Panc1 (cell line): ENCODE results near the gene EHBP1L1. TPM values are rescaled to one million over a fixed set of nuclear protein-coding genes. Genes with fewer than 3 reads are reported as not detected.

Experiments
- ATAC-seq: fragments of 200-7000 bp; cut with Tn5 transposase; 2 replicates; pipeline ENCODE4 v1.9.1; 2020; ENCODE audit warnings: mild to moderate bottlenecking, moderate library complexity
- BruUV-seq: library from RNA; stranded (reverse); fragments of 400-500 nt; replicated peaks from 2 replicates; lab custom pipeline; 2021; lab: Mats Ljungman, UMichigan
- CTCF ChIA-PET: fragments of 300-600 bp; sonication (Branson Sonifier 250); formaldehyde crosslinking; loops from one replicate; lab custom pipeline; 2022; ENCODE audit warnings: antibody characterized with exemption; lab: Charles Lee
- POLR2A ChIA-PET: fragments of 300-600 bp; sonication (Branson Sonifier 250); formaldehyde crosslinking; loops from one replicate; lab custom pipeline; 2022; ENCODE audit warnings: antibody characterized with exemption; lab: Charles Lee
- DNase-seq: peaks from one replicate; pipeline ENCODE4 v3.0.0-alpha.2; 2010; ENCODE audit warnings: low read depth, low spot score
- H3K27ac ChIP-seq: 2 replicates; pipeline ENCODE4 v1.5.1; 2011; ENCODE audit warnings: mild to moderate bottlenecking, low read length, inconsistent platforms
- H3K27me3 ChIP-seq: fragments of 200-500 bp; sonication (Bioruptor generic); 2 replicates; pipeline ENCODE4 v1.6.0; 2014; ENCODE audit warnings: low read length, inconsistent platforms; ENCODE audit not compliant: control insufficient read depth, insufficient read depth
- H3K36me3 ChIP-seq: fragments of 200-500 bp; sonication (Bioruptor generic); 2 replicates; pipeline ENCODE4 v1.5.1; 2014; ENCODE audit warnings: inconsistent platforms, mild to moderate bottlenecking, low read length, moderate library complexity; ENCODE audit not compliant: control insufficient read depth, insufficient read depth
- H3K4me1 ChIP-seq: 2 replicates; pipeline ENCODE4 v1.5.1; 2011; ENCODE audit warnings: inconsistent platforms, mild to moderate bottlenecking, low read length, moderate library complexity; ENCODE audit not compliant: control insufficient read depth, insufficient read depth
- H3K4me3 ChIP-seq, 2 experiments: 2 replicates each; pipeline ENCODE4 v1.5.1; 2011 to 2012; ENCODE audit warnings: low read depth in 2 of 2, low read length in 2 of 2, mild to moderate bottlenecking in 2 of 2, inconsistent platforms in 1 of 2, moderate library complexity in 1 of 2
- H3K9me3 ChIP-seq: fragments of 200-500 bp; sonication (Bioruptor generic); 2 replicates; pipeline ENCODE4 v1.5.1; 2014; ENCODE audit warnings: low read depth, mild to moderate bottlenecking, inconsistent platforms, low read length, moderate library complexity; ENCODE audit not compliant: control insufficient read depth, insufficient read depth
- POLR2AphosphoS5 ChIP-seq: IDR thresholded peaks from 2 replicates; pipeline ENCODE4 v1.6.1; 2012; ENCODE audit warnings: mild to moderate bottlenecking, low read depth, low read length, moderate library complexity
- SIN3A ChIP-seq: IDR thresholded peaks from 2 replicates; pipeline ENCODE4 v1.6.1; 2012; ENCODE audit warnings: low read depth, mild to moderate bottlenecking, low read length, moderate library complexity, borderline replicate concordance; ENCODE audit not compliant: insufficient read depth
- TCF7L2 ChIP-seq: IDR thresholded peaks from 2 replicates; pipeline ENCODE4 v1.6.1; 2011; ENCODE audit warnings: mild to moderate bottlenecking, low read depth, low read length, inconsistent platforms
- in situ Hi-C: cut with HindIII; loops from 2 replicates; pipeline ENCODE4 v1.10.0; 2016; ENCODE audit warnings: low sequenced_read_pairs, low pct_unique_long_range_greater_than_20kb
- intact Hi-C: fragments of 100-400 bp; cut with micrococcal nuclease; formaldehyde crosslinking; loops from one replicate; pipeline ENCODE4 v1.10.0; 2022; ENCODE audit not compliant: unreplicated experiment
- total RNA-seq: library from RNA; stranded (reverse); gene quantifications from one replicate; pipeline ENCODE4 v1.2.1, GENCODE V29; 2021; ENCODE audit not compliant: unreplicated experiment
- TF ChIP-seq, protein P1 (sequence below), 2 experiments: IDR thresholded peaks; 2 replicates each; pipeline ENCODE4 v1.6.1; 2011 to 2012; ENCODE audit warnings: low read depth in 2 of 2, control low read depth in 1 of 2, low read length in 1 of 2, mild to moderate bottlenecking in 1 of 2, moderate library complexity in 1 of 2; ENCODE audit not compliant: insufficient read depth in 1 of 2
- TF ChIP-seq, protein P2 (sequence below): fragments of 450-650 bp; IDR thresholded peaks from 2 replicates; pipeline ENCODE4 v1.5.1; 2017; ENCODE audit warnings: mild to moderate bottlenecking

Gene EHBP1L1
- total RNA-seq, 1 experiment from 2014 or later: 108 TPM

DNA sequence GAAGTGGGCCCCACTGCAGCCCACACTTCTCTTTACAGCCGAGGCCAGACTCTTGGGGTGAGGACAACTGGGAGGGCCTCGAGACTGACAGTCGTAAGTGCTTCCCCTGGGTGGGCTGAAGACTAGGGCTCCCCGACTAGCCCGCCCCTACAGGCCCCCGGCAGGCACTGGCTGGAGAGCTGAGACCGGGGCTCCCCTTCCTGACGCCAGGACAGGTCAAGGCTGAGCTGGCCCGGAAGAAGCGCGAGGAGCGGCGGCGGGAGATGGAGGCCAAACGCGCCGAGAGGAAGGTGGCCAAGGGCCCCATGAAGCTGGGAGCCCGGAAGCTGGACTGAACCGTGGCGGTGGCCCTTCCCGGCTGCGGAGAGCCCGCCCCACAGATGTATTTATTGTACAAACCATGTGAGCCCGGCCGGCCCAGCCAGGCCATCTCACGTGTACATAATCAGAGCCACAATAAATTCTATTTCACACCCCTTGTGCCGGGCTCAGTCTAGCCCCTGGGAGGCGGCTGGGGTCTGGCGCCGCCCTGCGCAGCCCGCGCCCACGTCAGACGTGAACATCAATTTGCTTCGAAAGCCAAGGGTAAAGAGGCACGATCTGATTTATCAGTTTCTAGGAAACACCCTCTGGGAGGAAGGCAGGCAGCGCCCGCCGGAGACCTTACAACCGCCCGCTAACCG, 37.5 kb upstream of the EHBP1L1 start:
- Histone ChIP-seq H3K27me3 (no peaks in the 10 kb centered on the region), H3K4me1 (peaks cover 18% of the 10 kb centered on the region), H3K27ac (no peak overlapping the region), H3K4me3 (no peak overlapping the region), H3K36me3 (peaks cover 2% of the 10 kb centered on the region; the same call in 1 of the 2 replicates), H3K9me3 (no peaks in the 10 kb centered on the region)
- ChIA-PET POLR2A (no interaction called here), CTCF (no interaction called here)
- intact Hi-C loops: no loop called here
- DNase-seq: no peak
- in situ Hi-C loops: no loop called here
- TF ChIP-seq TCF7L2 (no peak), POLR2AphosphoS5 (no peak), SIN3A (no peak)
- TF ChIP-seq, protein P1, sequence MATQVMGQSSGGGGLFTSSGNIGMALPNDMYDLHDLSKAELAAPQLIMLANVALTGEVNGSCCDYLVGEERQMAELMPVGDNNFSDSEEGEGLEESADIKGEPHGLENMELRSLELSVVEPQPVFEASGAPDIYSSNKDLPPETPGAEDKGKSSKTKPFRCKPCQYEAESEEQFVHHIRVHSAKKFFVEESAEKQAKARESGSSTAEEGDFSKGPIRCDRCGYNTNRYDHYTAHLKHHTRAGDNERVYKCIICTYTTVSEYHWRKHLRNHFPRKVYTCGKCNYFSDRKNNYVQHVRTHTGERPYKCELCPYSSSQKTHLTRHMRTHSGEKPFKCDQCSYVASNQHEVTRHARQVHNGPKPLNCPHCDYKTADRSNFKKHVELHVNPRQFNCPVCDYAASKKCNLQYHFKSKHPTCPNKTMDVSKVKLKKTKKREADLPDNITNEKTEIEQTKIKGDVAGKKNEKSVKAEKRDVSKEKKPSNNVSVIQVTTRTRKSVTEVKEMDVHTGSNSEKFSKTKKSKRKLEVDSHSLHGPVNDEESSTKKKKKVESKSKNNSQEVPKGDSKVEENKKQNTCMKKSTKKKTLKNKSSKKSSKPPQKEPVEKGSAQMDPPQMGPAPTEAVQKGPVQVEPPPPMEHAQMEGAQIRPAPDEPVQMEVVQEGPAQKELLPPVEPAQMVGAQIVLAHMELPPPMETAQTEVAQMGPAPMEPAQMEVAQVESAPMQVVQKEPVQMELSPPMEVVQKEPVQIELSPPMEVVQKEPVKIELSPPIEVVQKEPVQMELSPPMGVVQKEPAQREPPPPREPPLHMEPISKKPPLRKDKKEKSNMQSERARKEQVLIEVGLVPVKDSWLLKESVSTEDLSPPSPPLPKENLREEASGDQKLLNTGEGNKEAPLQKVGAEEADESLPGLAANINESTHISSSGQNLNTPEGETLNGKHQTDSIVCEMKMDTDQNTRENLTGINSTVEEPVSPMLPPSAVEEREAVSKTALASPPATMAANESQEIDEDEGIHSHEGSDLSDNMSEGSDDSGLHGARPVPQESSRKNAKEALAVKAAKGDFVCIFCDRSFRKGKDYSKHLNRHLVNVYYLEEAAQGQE (IDR thresholded peaks at IDR 0.05; ENCODE audit: insufficient read depth in 1 of 2, low read depth in 2 of 2, low read length in 1 of 2): no peak
- TF ChIP-seq, protein P2, sequence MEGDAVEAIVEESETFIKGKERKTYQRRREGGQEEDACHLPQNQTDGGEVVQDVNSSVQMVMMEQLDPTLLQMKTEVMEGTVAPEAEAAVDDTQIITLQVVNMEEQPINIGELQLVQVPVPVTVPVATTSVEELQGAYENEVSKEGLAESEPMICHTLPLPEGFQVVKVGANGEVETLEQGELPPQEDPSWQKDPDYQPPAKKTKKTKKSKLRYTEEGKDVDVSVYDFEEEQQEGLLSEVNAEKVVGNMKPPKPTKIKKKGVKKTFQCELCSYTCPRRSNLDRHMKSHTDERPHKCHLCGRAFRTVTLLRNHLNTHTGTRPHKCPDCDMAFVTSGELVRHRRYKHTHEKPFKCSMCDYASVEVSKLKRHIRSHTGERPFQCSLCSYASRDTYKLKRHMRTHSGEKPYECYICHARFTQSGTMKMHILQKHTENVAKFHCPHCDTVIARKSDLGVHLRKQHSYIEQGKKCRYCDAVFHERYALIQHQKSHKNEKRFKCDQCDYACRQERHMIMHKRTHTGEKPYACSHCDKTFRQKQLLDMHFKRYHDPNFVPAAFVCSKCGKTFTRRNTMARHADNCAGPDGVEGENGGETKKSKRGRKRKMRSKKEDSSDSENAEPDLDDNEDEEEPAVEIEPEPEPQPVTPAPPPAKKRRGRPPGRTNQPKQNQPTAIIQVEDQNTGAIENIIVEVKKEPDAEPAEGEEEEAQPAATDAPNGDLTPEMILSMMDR: no peak
- ATAC-seq: no peak
- BruUV-seq: TSS peak; percentile 56

DNA sequence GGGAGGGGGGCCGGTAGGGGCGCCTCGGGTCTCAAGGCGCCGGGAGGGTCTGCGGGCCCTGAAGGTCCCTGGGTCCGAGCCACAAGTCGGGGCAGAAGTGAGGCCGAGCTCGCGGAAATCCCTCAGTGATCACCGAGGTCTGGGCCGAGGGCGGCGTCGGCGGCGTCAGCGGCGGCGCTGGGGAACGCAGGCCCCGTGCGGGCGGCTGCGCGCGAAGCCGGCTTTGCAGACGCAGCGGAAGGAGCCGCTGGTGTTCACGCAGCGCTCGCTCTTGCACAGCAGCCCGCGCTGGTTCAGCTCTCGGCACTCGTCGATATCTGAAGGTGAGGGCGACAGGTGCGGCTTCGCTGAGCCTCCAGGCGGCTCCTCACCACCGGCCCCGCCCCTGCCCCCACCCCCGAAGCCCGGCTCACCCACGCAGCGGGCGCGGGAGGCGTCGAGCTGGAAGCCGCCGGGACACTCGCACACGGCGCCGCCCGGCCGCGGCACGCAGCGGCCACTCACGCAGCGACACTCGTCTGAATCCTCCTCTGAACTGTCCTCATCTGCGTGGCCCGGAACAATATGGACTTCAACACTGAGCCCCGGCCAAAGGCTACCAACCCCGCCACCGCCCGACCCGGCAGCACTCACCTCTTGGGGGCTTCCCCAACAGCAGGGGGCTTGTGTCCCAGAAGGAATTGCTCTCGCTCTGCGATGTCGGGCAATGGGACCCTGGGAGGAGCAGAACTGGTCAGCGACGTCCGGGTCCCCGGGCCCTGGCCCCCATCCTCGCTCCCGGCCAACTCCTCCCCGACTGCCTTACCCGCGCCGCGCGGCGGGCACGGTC, 36.7 kb upstream of the EHBP1L1 start:
- H3K4me3 ChIP-seq: peak overlapping the region in 1 of 2 experiments; percentile 64; a peak in 3 of 4 replicates

More for the DNA sequence above, 36.7 kb upstream of the EHBP1L1 start:
- in situ Hi-C loops (no loop called here), intact Hi-C loops (no loop called here)
- Histone ChIP-seq H3K9me3 (no peaks in the 10 kb centered on the region), H3K27me3 (no peaks in the 10 kb centered on the region), H3K4me1 (peaks cover 18% of the 10 kb centered on the region), H3K27ac (no peak overlapping the region), H3K36me3 (peaks cover 2% of the 10 kb centered on the region; the same call in 1 of the 2 replicates)
- no peak for TF ChIP-seq TCF7L2
- TF ChIP-seq POLR2AphosphoS5: no peak; the same call in 1 of the 2 replicates
- TF ChIP-seq, protein P1 (IDR thresholded peaks at IDR 0.05; ENCODE audit: insufficient read depth in 1 of 2, low read depth in 2 of 2, low read length in 1 of 2): no peak
- no peak; the same call in 1 of the 2 replicates for TF ChIP-seq SIN3A
- TF ChIP-seq, protein P2: no peak
- ChIA-PET POLR2A (no interaction called here), CTCF (interaction anchor here (0.7 to 2.4 kb wide), 2 partner anchors 10 to 13 kb away, joined by 3 to 22 read pairs; no protein-coding TSS in a partner anchor)
- DNase-seq (no peak), ATAC-seq (no peak)
- BruUV-seq: TSS peak; percentile 81
